AG10803 (cell line): ENCODE measurements around the gene GPR143.

Experiments
- DNase-seq: peaks from one replicate; pipeline ENCODE4 v3.0.0; 2010; ENCODE audit warnings: low read depth
- H3K4me3 ChIP-seq: 2 replicates; pipeline ENCODE4 v1.5.1; 2011; ENCODE audit warnings: mild to moderate bottlenecking, low read length, control low read depth
- CTCF ChIP-seq: conservative IDR thresholded peaks from 2 replicates; pipeline ENCODE4 v1.5.1; 2011; ENCODE audit warnings: mild to moderate bottlenecking, low read length, control low read depth, inconsistent platforms

Gene GPR143

GRCh38 chrX:9707306-9708033, 58.2 kb downstream of the GPR143 start:
- no peak for TF ChIP-seq CTCF
- H3K4me3 ChIP-seq: no peak overlapping the region
- DNase-seq: peak; percentile 4

DNA sequence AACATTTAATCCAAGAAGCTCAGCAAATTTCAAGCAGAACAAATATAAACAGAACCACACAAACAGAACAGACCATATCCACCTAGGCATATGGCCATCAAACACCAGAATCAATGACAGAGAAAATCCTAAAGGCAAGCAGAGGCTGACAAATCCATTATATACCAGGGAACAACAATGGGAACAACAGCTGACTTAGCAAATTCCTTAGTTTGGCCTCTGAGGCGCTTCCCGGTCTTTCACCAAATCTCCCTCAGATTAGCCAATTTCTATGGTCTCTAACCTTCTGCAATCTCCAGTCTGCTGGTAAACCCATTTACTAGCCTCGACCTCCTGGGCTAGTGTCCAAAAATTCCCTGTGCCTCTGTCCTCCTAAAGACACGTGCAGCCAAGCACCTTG, 59.2 kb downstream of the GPR143 start:
- H3K4me3 ChIP-seq: no peak overlapping the region
- TF ChIP-seq CTCF: no peak
- DNase-seq: no peak

DNA sequence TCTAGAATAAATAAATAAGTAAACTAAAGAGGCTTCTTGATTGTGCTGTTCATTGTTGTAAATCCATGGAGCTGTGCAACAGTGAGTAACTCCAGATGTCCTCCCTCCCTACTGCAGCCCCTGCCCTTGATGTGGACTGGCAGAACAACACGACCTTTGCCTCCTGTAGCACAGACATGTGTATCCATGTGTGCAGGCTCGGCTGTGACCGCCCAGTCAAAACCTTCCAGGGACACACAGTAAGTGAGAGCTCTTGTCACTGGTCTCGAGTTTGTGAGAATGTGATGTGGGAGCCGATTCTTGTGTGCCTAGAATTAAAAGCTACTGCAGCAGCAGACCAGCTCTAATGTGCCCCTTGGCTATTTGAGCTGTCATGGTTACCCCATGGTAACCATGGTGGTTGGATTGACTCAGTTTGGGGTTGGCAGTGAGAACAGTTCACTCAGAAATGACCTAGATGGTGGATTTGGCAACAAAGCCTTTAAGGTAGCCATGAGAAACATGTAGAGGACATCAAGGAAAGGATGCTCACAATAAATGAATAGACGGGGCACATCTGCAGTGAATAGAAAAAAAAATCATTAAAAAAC, 60.7 kb downstream of the GPR143 start:
- H3K4me3 ChIP-seq: no peak overlapping the region
- no peak for DNase-seq
- TF ChIP-seq CTCF: no peak

DNA sequence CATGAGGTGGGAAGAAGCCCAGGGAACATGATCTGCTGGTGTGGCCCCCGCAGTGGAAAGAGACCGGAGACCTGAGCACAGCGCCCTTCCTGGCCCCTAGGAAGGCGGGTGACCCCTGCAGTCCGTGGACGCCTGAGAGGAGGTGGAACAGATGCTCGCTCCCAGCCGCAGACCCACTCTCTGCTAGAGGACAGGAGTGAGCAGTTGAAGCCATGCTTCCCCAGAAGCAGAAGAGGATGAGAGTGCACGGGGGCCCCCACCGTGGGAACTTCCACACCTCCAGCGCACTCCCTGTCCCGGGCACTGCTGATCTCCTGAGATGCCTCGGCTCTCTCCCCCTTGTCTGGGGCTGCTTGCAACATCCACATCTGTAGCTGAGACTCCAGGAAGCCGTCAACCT, 62.2 kb downstream of the GPR143 start:
- H3K4me3 ChIP-seq: no peak overlapping the region
- no peak for DNase-seq
- TF ChIP-seq CTCF: no peak

- TF ChIP-seq CTCF: no peak
- no peak for DNase-seq
- H3K4me3 ChIP-seq: no peak overlapping the region
Measured at GRCh38 chrX:9701790-9702189, 63.9 kb downstream of the GPR143 start.

DNA sequence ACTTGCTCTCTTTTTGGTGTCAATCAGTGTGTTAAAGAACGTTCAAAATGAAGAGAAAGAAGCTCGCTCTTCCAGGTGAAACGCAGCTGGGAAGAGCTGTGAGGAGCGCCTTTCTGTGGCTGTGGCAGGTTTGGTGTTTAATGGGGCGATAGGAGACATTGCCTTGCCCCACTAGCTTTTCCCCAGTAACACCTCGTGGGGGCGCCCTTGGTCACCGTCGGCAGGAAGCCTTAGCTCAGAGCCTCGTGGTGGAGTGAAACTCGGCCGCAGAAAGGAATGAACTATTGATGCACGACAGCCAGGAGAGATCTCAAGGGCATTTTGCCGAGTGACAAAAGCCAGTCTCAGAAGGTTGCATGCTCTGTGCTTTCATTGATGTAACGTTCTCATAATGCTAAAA, 65.1 kb downstream of the GPR143 start:
- no peak for TF ChIP-seq CTCF
- H3K4me3 ChIP-seq: no peak overlapping the region
- no peak for DNase-seq

DNA sequence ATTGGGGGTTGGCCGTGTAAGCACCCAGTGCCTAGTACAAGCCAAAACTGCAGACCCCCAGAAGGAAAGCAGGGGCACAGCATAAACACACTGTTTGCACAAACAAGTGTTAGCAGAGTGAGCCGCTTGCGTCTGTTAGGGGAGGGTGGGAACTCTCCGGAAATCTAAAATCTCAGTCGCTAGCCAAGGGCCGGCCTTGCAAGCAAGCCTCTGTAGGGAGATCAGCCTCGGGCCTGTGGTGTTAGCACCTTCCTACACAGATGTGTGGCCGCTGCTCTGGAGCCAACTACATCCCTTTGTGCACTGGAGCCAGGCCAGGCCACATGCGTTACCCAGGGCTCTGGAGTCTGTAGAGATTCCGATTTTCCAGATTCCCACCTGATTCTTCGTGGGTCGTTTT, 67.1 kb downstream of the GPR143 start:
- DNase-seq: no peak
- no peak for TF ChIP-seq CTCF
- H3K4me3 ChIP-seq: no peak overlapping the region
